ENCODE results near the gene ETAA1. TPM values are rescaled to one million over a fixed set of nuclear protein-coding genes. Genes with fewer than 3 reads are reported as not detected.

ETAA1 gene
- 10 to 100 TPM in 4 of 6 experiments, 1 to 10 TPM in 2; 8.5 to 13.0 (median 11.0) TPM for total RNA-seq (2021; fragmentation: NEBNext Ultra II Directional; extraction: Animal tissue kit (Norgen Biotek cat#: 25700))
- long read RNA-seq, partial matches to known transcripts: 3 of 7 reads
- long read RNA-seq, other reads (novel, unspliced or antisense): 1 of 7 reads

GRCh38 chr2:67397143-67397986 lies at the start of gene ETAA1:
Gene ETAA1, plus strand, starts transcription at chr2:67397333. Its CDS starts 116 bp downstream, at chr2:67397449.
- Mint-ChIP-seq H3K36me3 (ENCODE audit: low read depth) (peaks cover 13% of the 10 kb centered on the region; the same call in 1 of the 2 replicates), H3K4me1 (ENCODE audit: low read depth) (peaks cover 89% of the 10 kb centered on the region), H3K9me3 (no peaks in the 10 kb centered on the region)

DNA sequence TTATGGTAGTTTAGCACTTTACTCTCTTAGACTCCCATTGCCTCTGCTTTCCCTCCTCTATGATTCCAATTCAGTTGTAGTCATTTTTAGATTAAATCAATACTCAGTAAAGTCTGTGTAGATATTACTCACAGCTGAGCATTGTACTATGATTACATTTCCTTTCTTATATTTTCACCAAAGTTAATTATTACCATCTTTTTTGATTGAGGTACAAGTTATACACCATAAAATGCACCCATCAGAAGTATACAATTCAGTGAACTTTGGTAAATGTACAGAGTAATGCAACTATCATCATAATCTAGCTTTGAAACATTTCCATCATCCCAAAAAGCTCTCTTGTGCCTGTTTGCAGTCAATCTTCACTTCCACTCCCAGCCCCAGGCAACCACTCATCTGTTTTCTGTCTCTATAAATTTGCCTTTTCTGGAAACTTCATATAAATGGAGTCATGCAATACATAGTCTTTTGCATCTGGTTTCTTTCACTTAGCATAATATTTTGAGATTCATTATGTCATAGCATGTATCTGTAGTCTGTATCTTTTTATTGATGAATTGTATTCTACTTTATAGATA lies 30.2 kb upstream of the ETAA1 start:
- Mint-ChIP-seq H3K36me3 (ENCODE audit: low read depth) (no peaks in the 10 kb centered on the region), H3K27me3 (ENCODE audit: insufficient read depth) (no peaks in the 10 kb centered on the region; the same call in 1 of the 2 replicates), H3K4me3 (no peak overlapping the region), H3K4me1 (ENCODE audit: low read depth) (peaks cover 9% of the 10 kb centered on the region; the same call in 1 of the 2 replicates), H3K9me3 (no peaks in the 10 kb centered on the region), H3K27ac (no peak overlapping the region)
- TF ChIP-seq, protein P1, sequence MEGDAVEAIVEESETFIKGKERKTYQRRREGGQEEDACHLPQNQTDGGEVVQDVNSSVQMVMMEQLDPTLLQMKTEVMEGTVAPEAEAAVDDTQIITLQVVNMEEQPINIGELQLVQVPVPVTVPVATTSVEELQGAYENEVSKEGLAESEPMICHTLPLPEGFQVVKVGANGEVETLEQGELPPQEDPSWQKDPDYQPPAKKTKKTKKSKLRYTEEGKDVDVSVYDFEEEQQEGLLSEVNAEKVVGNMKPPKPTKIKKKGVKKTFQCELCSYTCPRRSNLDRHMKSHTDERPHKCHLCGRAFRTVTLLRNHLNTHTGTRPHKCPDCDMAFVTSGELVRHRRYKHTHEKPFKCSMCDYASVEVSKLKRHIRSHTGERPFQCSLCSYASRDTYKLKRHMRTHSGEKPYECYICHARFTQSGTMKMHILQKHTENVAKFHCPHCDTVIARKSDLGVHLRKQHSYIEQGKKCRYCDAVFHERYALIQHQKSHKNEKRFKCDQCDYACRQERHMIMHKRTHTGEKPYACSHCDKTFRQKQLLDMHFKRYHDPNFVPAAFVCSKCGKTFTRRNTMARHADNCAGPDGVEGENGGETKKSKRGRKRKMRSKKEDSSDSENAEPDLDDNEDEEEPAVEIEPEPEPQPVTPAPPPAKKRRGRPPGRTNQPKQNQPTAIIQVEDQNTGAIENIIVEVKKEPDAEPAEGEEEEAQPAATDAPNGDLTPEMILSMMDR (IDR thresholded peaks at IDR 0.05): no peak
- DNase-seq: no peak

More at GRCh38 chr2:67397143-67397986, at the start of gene ETAA1:
- Mint-ChIP-seq H3K4me3 (peak within 1 kb of the TSS; percentile 99), H3K27ac (peak within 1 kb of the TSS; percentile 99), H3K27me3 (ENCODE audit: insufficient read depth) (peaks cover 3% of the 10 kb centered on the region)
- TF ChIP-seq, protein P1 (IDR thresholded peaks at IDR 0.05): no peak
- DNase-seq: peak; percentile 82

GRCh38 chr2:67374481-67374880 lies 22.7 kb upstream of the ETAA1 start:
- H3K4me3 Mint-ChIP-seq: peak overlapping the region; percentile 84
- peaks cover 23% of the 10 kb centered on the region for H3K4me1 Mint-ChIP-seq (ENCODE audit: low read depth)
- DNase-seq: no peak

DNA sequence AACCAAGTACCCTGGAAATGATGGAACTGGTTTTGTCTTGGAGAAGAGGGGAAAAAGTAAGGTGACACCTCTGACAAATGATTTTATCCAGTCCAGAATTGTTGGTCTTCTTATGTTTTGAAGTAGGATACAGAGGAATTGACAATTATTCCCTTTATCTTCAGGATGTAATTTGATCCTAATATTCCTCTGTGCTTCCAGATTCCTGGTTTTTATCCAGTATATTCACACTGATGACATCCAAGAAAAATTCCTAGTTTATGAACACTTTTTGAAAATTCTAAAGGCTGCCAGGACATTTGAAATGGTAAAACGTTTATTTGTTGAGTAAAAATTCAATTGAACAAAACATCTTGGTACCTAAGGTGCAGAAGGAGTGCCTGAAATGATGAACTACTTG lies 22.2 kb upstream of the ETAA1 start:
- Mint-ChIP-seq H3K4me3 (peak overlapping the region; percentile 84; the same call in 1 of the 2 replicates), H3K27ac (no peak overlapping the region; the same call in 1 of the 2 replicates)
- no peak for DNase-seq

More at GRCh38 chr2:67374481-67374880, 22.7 kb upstream of the ETAA1 start:
- H3K27me3 Mint-ChIP-seq (ENCODE audit: insufficient read depth): no peaks in the 10 kb centered on the region; the same call in none of the 2 replicates
- H3K36me3 Mint-ChIP-seq (ENCODE audit: low read depth): no peaks in the 10 kb centered on the region; the same call in 1 of the 2 replicates
- H3K9me3 Mint-ChIP-seq: no peaks in the 10 kb centered on the region
- TF ChIP-seq, protein P1 (IDR thresholded peaks at IDR 0.05): no peak
- peak overlapping the region; percentile 75; the same call in 1 of the 2 replicates for H3K27ac Mint-ChIP-seq

GRCh38 chr2:67378555-67378954 lies 18.6 kb upstream of the ETAA1 start:
- H3K4me1 Mint-ChIP-seq (ENCODE audit: low read depth): peaks cover 20% of the 10 kb centered on the region
- no peaks in the 10 kb centered on the region for H3K27me3 Mint-ChIP-seq (ENCODE audit: insufficient read depth)
- DNase-seq: no peak
- H3K36me3 Mint-ChIP-seq (ENCODE audit: low read depth): no peaks in the 10 kb centered on the region; the same call in 1 of the 2 replicates
- H3K9me3 Mint-ChIP-seq: no peaks in the 10 kb centered on the region
- no peak overlapping the region for H3K4me3 Mint-ChIP-seq
- TF ChIP-seq, protein P1 (IDR thresholded peaks at IDR 0.05): no peak
- H3K27ac Mint-ChIP-seq: no peak overlapping the region

More for the DNA sequence above, 22.2 kb upstream of the ETAA1 start:
- Mint-ChIP-seq H3K36me3 (ENCODE audit: low read depth) (no peaks in the 10 kb centered on the region; the same call in 1 of the 2 replicates), H3K27me3 (ENCODE audit: insufficient read depth) (no peaks in the 10 kb centered on the region; the same call in none of the 2 replicates), H3K9me3 (no peaks in the 10 kb centered on the region), H3K4me1 (ENCODE audit: low read depth) (peaks cover 23% of the 10 kb centered on the region)
- TF ChIP-seq, protein P1 (IDR thresholded peaks at IDR 0.05): no peak
